ENCODE measurements around the gene TNS1. TPM values are rescaled to one million over a fixed set of nuclear protein-coding genes. Genes with fewer than 3 reads are reported as not detected.

The TNS1 gene
- total RNA-seq, 2 donors from 2014 or later: 1,836 to 2,296 TPM

DNA sequence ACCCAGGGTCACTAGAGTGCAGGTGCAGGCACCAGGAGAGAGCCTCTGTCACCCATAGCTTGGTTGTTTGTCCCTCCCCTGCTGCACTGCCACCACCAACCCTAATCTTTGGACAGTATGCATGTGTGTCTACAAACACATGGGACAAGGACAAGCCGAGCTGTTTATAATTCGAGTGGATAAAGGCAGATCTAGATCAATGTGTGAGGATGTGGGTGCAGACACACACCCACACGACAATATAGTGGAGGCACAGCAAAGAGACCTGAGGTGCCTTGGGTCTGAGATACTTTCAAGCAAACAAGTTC, 199.2 kb downstream of the TNS1 start:
- DNase-seq (ENCODE audit: low spot score): no peak
- no peaks in the 10 kb centered on the region for H3K9me3 ChIP-seq

DNA sequence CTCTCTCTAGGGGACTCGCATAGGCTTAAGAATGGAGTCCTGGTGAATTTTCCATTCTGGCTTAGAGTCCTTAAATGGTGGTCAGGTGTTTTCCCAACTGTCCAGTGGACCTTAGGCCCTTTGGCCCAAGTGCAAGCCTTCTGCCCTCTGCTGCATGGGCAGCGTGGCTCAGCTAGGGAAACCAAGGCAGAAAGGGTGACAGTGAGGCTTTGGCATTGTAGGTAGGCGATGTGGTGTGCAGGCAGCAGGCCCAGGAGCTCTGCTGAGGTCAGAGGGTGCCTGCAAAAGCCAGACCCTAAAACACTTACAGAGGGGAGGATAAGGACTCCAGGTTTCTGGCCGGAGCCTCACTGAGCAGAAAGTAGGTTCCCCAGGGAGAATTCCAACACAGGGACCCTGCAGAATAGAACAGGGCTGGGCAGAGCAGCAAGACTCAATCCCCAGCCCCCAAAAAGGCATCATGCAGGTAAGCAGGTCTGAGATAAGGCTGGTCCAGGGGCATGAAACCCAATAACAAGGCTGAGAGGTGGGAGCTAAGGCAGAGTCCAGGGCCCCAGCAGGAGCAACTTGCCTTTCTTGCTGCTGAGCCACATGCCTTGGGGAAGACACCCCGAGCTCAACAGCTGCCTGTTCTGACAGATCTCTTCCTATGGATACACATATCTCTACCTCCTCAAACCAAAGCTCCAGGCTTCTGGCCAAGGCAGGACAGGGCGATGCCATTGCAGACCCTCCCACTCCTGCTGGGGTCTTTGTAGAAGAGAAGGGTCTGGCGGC, 199.7 kb downstream of the TNS1 start:
- Histone ChIP-seq H3K36me3 (peaks cover 76% of the 10 kb centered on the region), H3K9me3 (no peaks in the 10 kb centered on the region), H3K27ac (peak overlapping the region in 1 of 2 donors; percentile 31), H3K4me3 (no peak overlapping the region), H3K27me3 (replicated peaks; ENCODE audit: insufficient read depth) (no peaks in the 10 kb centered on the region), H3K4me1 (ENCODE audit: control insufficient read depth in 1 of 2, low read depth in 2 of 2) (peaks cover 25 to 58% of the 10 kb centered on the region in 2 donors)
- TF ChIP-seq CTCF (IDR thresholded peaks at IDR 0.05): no peak
- no peak for ATAC-seq (ENCODE audit: insufficient number of reproducible peaks, low FRiP score, low read depth)
- DNase-seq (ENCODE audit: low spot score): no peak

More for the DNA sequence above, 199.2 kb downstream of the TNS1 start:
- peaks cover 81% of the 10 kb centered on the region for H3K36me3 ChIP-seq
- peak overlapping the region; percentile 31 to 43 for H3K27ac ChIP-seq
- H3K27me3 ChIP-seq (replicated peaks; ENCODE audit: insufficient read depth): no peaks in the 10 kb centered on the region
- no peak for TF ChIP-seq CTCF (IDR thresholded peaks at IDR 0.05)
- H3K4me1 ChIP-seq (ENCODE audit: control insufficient read depth in 1 of 2, low read depth in 2 of 2): peaks cover 25 to 59% of the 10 kb centered on the region in 2 donors
- no peak for ATAC-seq (ENCODE audit: insufficient number of reproducible peaks, low FRiP score, low read depth)
- H3K4me3 ChIP-seq: no peak overlapping the region

DNA sequence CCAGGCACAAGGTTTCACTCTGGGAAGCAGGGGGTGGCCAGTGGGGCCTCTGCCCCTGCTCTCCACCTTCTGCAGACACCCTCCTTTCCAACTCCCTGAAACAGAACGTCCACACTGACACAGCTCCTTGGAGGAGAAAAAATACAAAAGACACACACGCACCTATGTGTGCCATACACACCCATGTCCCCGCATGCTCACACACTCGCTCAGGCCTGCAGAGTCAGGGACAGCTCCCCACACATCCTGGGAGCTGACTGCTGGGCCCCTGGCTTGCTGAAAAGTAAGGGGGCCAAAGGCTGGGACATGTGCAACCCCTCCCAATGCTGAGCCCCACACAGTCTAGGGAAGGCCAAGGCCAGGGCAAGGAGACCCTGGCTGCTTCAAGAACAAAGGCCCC, 200.5 kb downstream of the TNS1 start:
- Histone ChIP-seq H3K9me3 (no peaks in the 10 kb centered on the region), H3K4me1 (ENCODE audit: control insufficient read depth in 1 of 2, low read depth in 2 of 2) (peaks cover 20 to 55% of the 10 kb centered on the region in 2 donors), H3K27ac (peak overlapping the region in 1 of 2 donors; percentile 31), H3K27me3 (replicated peaks; ENCODE audit: insufficient read depth) (no peaks in the 10 kb centered on the region), H3K36me3 (peaks cover 71% of the 10 kb centered on the region), H3K4me3 (no peak overlapping the region)
- DNase-seq (ENCODE audit: low spot score) (no peak), ATAC-seq (ENCODE audit: insufficient number of reproducible peaks, low FRiP score, low read depth) (no peak)
- TF ChIP-seq CTCF (IDR thresholded peaks at IDR 0.05): no peak

GRCh38 chr2:217801711-217802110, 201.1 kb downstream of the TNS1 start:
- H3K36me3 ChIP-seq: peaks cover 66% of the 10 kb centered on the region

GRCh38 chr2:217801115-217801531, 201.7 kb downstream of the TNS1 start:
- no peaks in the 10 kb centered on the region for H3K9me3 ChIP-seq
- no peak overlapping the region for H3K4me3 ChIP-seq
- H3K27ac ChIP-seq: peak overlapping the region; percentile 24 to 31
- TF ChIP-seq CTCF (IDR thresholded peaks at IDR 0.05): no peak
- peaks cover 11 to 51% of the 10 kb centered on the region in 2 donors for H3K4me1 ChIP-seq (ENCODE audit: control insufficient read depth in 1 of 2, low read depth in 2 of 2)
- H3K36me3 ChIP-seq: peaks cover 60% of the 10 kb centered on the region
- H3K27me3 ChIP-seq (replicated peaks; ENCODE audit: insufficient read depth): no peaks in the 10 kb centered on the region
- ATAC-seq (ENCODE audit: insufficient number of reproducible peaks, low FRiP score, low read depth) (no peak), DNase-seq (ENCODE audit: low spot score) (no peak)

More at GRCh38 chr2:217801711-217802110, 201.1 kb downstream of the TNS1 start:
- H3K4me1 ChIP-seq (ENCODE audit: control insufficient read depth in 1 of 2, low read depth in 2 of 2): peaks cover 15 to 52% of the 10 kb centered on the region in 2 donors
- no peak for ATAC-seq (ENCODE audit: insufficient number of reproducible peaks, low FRiP score, low read depth)
- TF ChIP-seq CTCF (IDR thresholded peaks at IDR 0.05): no peak
- no peaks in the 10 kb centered on the region for H3K9me3 ChIP-seq
- no peaks in the 10 kb centered on the region for H3K27me3 ChIP-seq (replicated peaks; ENCODE audit: insufficient read depth)
- H3K27ac ChIP-seq: peak overlapping the region; percentile 24 to 31
- no peak overlapping the region for H3K4me3 ChIP-seq
- DNase-seq (ENCODE audit: low spot score): no peak
